Mesendoderm (in vitro differentiated cells): ENCODE measurements around the gene ZNF530.

ENCODE experiments used
- DNase-seq: peaks from one replicate; pipeline ENCODE4 v3.0.0; 2013
- H2AK5ac ChIP-seq: 2 replicates; pipeline ENCODE4 v1.6.1; 2013; ENCODE audit warnings: low read length, inconsistent platforms
- H2BK120ac ChIP-seq: 2 replicates; pipeline ENCODE4 v1.6.1; 2013; ENCODE audit warnings: low read depth, mild to moderate bottlenecking, low read length, moderate library complexity, mixed read lengths
- H2BK15ac ChIP-seq: replicated peaks from 2 replicates; pipeline ENCODE4 v1.6.1; 2013; ENCODE audit warnings: low read depth, mild to moderate bottlenecking, moderate library complexity
- H2BK5ac ChIP-seq: 2 replicates; pipeline ENCODE4 v1.6.1; 2013; ENCODE audit warnings: low read length, inconsistent platforms
- H3K18ac ChIP-seq: 2 replicates; pipeline ENCODE4 v1.6.1; 2013; ENCODE audit warnings: mild to moderate bottlenecking, low read length, mixed read lengths
- H3K23ac ChIP-seq: one replicate; pipeline ENCODE4 v1.6.1; 2013; ENCODE audit warnings: low read length
- H3K27ac ChIP-seq: 2 replicates; pipeline ENCODE4 v1.5.1; 2013; ENCODE audit warnings: low read depth, mild to moderate bottlenecking, inconsistent platforms, low read length, moderate library complexity
- H3K27me3 ChIP-seq: 2 replicates; pipeline ENCODE4 v1.6.1; 2013; ENCODE audit warnings: low read length, control low read depth, mild to moderate bottlenecking, inconsistent platforms; ENCODE audit not compliant: insufficient read depth, poor library complexity
- H3K36me3 ChIP-seq: 2 replicates; pipeline ENCODE4 v1.6.1; 2013; ENCODE audit warnings: low read length, inconsistent platforms; ENCODE audit not compliant: control insufficient read depth, insufficient read depth
- H3K4ac ChIP-seq: one replicate; pipeline ENCODE4 v1.6.1; 2013; ENCODE audit warnings: low read depth, mild to moderate bottlenecking, low read length, moderate library complexity
- H3K4me1 ChIP-seq: 2 replicates; pipeline ENCODE4 v1.6.1; 2013; ENCODE audit warnings: low read depth, low read length, inconsistent platforms; ENCODE audit not compliant: control insufficient read depth
- H3K4me2 ChIP-seq: 2 replicates; pipeline ENCODE4 v1.6.1; 2013; ENCODE audit warnings: low read length
- H3K4me3 ChIP-seq: 2 replicates; pipeline ENCODE4 v1.5.1; 2013; ENCODE audit warnings: mild to moderate bottlenecking, low read length
- H3K56ac ChIP-seq: one replicate; pipeline ENCODE4 v1.6.1; 2013; ENCODE audit warnings: low read length
- H3K79me1 ChIP-seq: 2 replicates; pipeline ENCODE4 v1.6.1; 2013; ENCODE audit warnings: low read length, inconsistent platforms
- H3K79me2 ChIP-seq: 2 replicates; pipeline ENCODE4 v1.6.1; 2013; ENCODE audit warnings: mild to moderate bottlenecking, low read length; ENCODE audit not compliant: control insufficient read depth, insufficient read depth
- H3K9ac ChIP-seq: 2 replicates; pipeline ENCODE4 v1.6.1; 2013; ENCODE audit warnings: low read length, inconsistent platforms
- H4K5ac ChIP-seq: one replicate; pipeline ENCODE4 v1.6.1; 2013; ENCODE audit warnings: low read length
- H4K8ac ChIP-seq: one replicate; pipeline ENCODE4 v1.6.1; 2013; ENCODE audit warnings: low read depth, mild to moderate bottlenecking, control low read depth, low read length, moderate library complexity
- WGBS: extraction: QIAGEN DNeasy Blood & Tissue Kit; methylation state at CpG from one replicate; pipeline ENCODE4 v1.1.7; 2013; ENCODE audit warnings: low lambda C conversion rate, missing lambda C conversion rate; ENCODE audit not compliant: insufficient coverage; ENCODE audit errors: extremely low coverage; 5-methylcytosine and 5-hydroxymethylcytosine counted together

Gene ZNF530

DNA sequence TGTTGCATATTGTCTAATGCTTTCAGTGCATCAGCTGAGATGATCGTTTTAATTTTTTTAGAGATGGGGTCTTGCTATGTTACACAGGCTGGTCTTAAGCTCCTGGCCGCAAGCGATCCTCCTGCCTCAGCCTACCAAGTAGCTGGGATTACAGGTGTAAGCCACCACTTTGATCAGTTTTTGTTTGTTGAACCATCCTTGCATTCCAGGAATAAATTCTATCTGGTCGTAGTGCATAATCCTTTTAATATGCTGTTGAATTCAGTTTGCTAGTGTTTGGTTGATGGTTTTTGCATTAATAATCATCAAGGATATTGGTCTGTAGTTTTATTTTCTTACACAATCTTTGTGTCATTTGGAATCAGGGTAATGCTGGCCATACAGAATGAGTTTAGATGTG lies 37.7 kb downstream of the ZNF530 start:
- Histone ChIP-seq H4K5ac (no peak overlapping the region), H3K27ac (no peak overlapping the region), H2AK5ac (no peak overlapping the region), H3K4me3 (no peak overlapping the region), H3K27me3 (no peaks in the 10 kb centered on the region), H3K9ac (no peak overlapping the region), H3K36me3 (peaks cover 12% of the 10 kb centered on the region), H3K79me2 (no peaks in the 10 kb centered on the region), H4K8ac (no peak overlapping the region), H2BK15ac (no peak overlapping the region), H3K23ac (no peak overlapping the region), H2BK120ac (no peak overlapping the region), H2BK5ac (no peak overlapping the region), H3K4me1 (no peaks in the 10 kb centered on the region), H3K18ac (no peak overlapping the region), H3K4ac (no peak overlapping the region), H3K79me1 (peaks cover 2% of the 10 kb centered on the region), H3K56ac (no peak overlapping the region), H3K4me2 (no peak overlapping the region)
- DNase-seq: no peak
- WGBS: no CpG with 5 or more reads among the region's 4 CpGs

DNA sequence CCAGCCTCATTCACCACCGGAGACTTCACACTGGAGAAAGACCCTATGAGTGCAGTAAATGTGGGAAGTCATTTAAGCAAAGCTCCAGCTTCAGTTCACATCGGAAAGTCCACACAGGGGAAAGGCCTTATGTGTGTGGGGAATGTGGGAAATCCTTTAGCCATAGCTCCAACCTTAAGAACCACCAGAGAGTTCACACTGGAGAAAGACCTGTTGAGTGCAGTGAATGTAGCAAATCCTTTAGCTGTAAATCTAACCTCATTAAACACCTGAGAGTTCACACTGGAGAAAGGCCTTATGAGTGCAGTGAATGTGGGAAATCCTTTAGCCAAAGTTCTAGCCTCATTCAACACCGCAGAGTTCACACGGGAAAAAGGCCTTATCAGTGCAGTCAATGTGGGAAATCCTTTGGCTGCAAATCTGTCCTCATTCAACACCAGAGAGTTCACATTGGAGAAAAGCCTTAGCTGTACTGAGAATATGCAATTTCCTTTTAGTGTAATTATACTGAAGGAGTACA lies 42.1 kb downstream of the ZNF530 start:
- Histone ChIP-seq H2AK5ac (no peak overlapping the region), H3K56ac (no peak overlapping the region), H4K5ac (no peak overlapping the region), H3K4me2 (no peak overlapping the region), H3K4ac (no peak overlapping the region), H2BK5ac (no peak overlapping the region), H2BK15ac (no peak overlapping the region), H3K23ac (no peak overlapping the region), H4K8ac (no peak overlapping the region), H3K79me1 (no peaks in the 10 kb centered on the region), H2BK120ac (no peak overlapping the region), H3K27ac (no peak overlapping the region), H3K27me3 (no peaks in the 10 kb centered on the region), H3K18ac (no peak overlapping the region), H3K36me3 (peaks cover 10% of the 10 kb centered on the region), H3K9ac (no peak overlapping the region), H3K4me3 (no peak overlapping the region), H3K79me2 (no peaks in the 10 kb centered on the region), H3K4me1 (no peaks in the 10 kb centered on the region)
- no CpG with 5 or more reads among the region's 4 CpGs for WGBS
- no peak for DNase-seq

DNA sequence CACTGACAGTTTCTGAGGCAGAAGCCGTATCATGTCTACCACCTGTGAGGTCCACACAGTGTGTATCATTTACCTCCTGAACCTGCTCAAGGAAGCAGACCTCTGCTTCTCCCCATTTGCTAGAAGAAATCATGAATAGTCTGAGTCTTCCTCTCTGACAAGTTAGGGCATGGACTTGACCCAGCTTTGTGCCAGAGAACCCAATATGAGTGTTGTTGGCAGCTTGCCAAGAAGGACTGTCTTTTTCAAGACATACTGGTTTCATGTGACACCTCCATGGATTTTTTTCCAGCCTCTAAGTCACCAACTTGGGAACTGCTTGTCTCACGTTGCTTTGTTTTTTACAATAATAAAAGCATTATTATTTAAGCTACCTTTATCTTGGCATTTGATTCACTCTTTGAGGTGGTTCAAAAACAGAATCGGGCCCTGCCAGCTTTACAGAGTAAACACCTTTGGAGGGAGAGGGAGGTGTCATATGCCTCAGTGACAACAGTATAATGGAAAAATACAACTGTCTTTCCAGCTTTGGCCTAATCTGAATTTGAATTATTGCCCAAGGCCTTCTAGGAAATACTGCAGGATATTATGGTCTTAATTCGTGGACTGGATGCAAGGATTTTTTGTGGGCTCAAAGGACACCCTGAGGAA lies 42.8 kb downstream of the ZNF530 start:
- Histone ChIP-seq H3K4me2 (no peak overlapping the region), H3K79me2 (no peaks in the 10 kb centered on the region), H4K8ac (no peak overlapping the region), H3K27me3 (no peaks in the 10 kb centered on the region), H3K36me3 (peaks cover 10% of the 10 kb centered on the region), H2AK5ac (no peak overlapping the region), H2BK120ac (no peak overlapping the region), H3K4me1 (no peaks in the 10 kb centered on the region), H3K9ac (no peak overlapping the region), H3K23ac (no peak overlapping the region), H3K79me1 (no peaks in the 10 kb centered on the region), H3K27ac (no peak overlapping the region), H3K56ac (no peak overlapping the region), H3K18ac (no peak overlapping the region), H2BK15ac (no peak overlapping the region), H3K4me3 (no peak overlapping the region), H2BK5ac (no peak overlapping the region), H4K5ac (no peak overlapping the region), H3K4ac (no peak overlapping the region)
- no peak for DNase-seq
- no CpG with 5 or more reads among the region's 4 CpGs for WGBS

DNA sequence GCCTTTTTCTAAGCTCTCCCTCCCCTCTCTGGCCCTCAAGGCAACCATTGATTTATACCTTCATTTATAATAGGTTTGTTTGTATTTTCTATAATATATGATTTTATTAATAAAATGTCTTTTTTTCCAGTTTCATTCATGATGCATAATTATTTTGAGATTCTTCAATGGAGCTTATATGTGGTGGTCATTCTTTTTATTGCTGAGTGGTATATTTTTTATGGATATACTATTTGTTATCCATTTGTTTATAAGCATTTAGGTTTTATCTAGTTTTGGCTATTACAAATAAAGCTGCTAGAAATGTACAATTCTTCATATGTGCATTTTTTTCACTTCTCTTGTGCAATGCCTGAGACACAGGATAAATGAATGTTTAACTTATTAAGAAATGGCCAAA lies 44.0 kb downstream of the ZNF530 start:
- H2BK120ac ChIP-seq: no peak overlapping the region
- no peak overlapping the region for H2AK5ac ChIP-seq
- H3K4me3 ChIP-seq: no peak overlapping the region
- no peak overlapping the region for H3K4ac ChIP-seq
- no peak overlapping the region for H4K8ac ChIP-seq
- no peak overlapping the region for H3K4me2 ChIP-seq
- no peak overlapping the region for H4K5ac ChIP-seq
- no peak overlapping the region for H3K23ac ChIP-seq
- no peak overlapping the region for H3K27ac ChIP-seq
- no peaks in the 10 kb centered on the region for H3K79me1 ChIP-seq
- H3K56ac ChIP-seq: no peak overlapping the region
- H3K36me3 ChIP-seq: peaks cover 10% of the 10 kb centered on the region
- no peak for DNase-seq
- no peak overlapping the region for H3K18ac ChIP-seq
- no peaks in the 10 kb centered on the region for H3K79me2 ChIP-seq
- H3K9ac ChIP-seq: no peak overlapping the region
- no peaks in the 10 kb centered on the region for H3K27me3 ChIP-seq
- no peak overlapping the region for H2BK15ac ChIP-seq
- no peaks in the 10 kb centered on the region for H3K4me1 ChIP-seq
- H2BK5ac ChIP-seq: no peak overlapping the region

DNA sequence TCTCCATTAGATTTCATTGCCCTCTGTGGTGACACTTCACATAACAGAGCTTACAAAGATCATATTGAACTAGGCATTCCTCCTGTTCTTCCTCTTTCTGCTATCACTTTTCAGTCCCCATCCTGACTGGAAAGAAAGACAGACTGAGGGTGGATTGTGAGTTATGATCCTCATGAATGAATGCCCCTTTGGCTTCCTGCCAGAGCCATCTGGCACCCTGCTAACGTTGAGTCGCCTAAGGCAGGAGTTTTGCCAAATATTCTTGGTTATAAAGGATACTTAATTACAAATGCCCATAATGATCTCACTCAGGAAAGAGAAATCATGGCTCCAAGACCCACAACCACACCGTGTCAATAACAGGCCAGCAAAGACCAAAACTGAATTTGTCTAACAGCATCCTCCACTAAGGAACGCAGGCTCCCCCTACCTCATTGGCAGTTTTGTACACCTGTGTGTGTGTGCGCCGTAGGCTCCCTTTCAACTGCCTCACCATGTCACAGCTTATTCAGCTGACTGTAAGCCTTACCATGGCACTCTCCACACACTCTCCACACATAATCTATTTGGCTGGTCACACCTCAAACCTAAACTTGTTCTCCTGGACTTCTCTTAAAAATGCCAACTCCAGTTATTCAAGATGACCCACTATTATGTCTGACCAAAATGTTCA lies 48.8 kb downstream of the ZNF530 start:
- H3K4me2 ChIP-seq: no peak overlapping the region
- no peak overlapping the region for H2BK120ac ChIP-seq
- H4K5ac ChIP-seq: no peak overlapping the region
- H2AK5ac ChIP-seq: no peak overlapping the region
- no peak overlapping the region for H3K27ac ChIP-seq
- no peak overlapping the region for H3K23ac ChIP-seq
- H2BK5ac ChIP-seq: no peak overlapping the region
- no peak overlapping the region for H4K8ac ChIP-seq
- H3K36me3 ChIP-seq: no peaks in the 10 kb centered on the region
- no peak overlapping the region for H3K4ac ChIP-seq
- no peaks in the 10 kb centered on the region for H3K4me1 ChIP-seq
- H3K56ac ChIP-seq: no peak overlapping the region
- H3K18ac ChIP-seq: no peak overlapping the region
- WGBS: no CpG with 5 or more reads among the region's 6 CpGs
- no peaks in the 10 kb centered on the region for H3K79me1 ChIP-seq
- no peak overlapping the region for H3K4me3 ChIP-seq
- H3K9ac ChIP-seq: no peak overlapping the region
- no peak for DNase-seq
- no peaks in the 10 kb centered on the region for H3K27me3 ChIP-seq
- no peaks in the 10 kb centered on the region for H3K79me2 ChIP-seq
- H2BK15ac ChIP-seq: no peak overlapping the region

DNA sequence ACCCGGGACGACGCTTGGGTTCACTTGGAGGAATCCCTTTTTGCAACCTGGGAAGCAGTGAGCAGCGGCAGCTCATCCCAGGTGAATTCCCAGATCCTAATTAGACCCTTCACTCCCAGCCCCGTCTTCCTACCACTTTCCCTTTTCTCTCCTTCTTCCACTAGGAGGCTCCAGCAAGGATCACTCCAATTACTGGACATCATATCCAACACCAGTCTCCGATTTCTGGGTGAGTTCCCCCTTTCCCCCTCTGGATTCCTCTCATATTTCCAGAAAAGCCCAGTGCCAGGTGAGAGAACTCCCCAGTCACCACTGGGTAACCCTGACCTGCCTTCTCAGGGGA lies 51.9 kb downstream of the ZNF530 start:
- peak overlapping the region; percentile 15 for H3K27ac ChIP-seq
- H3K79me2 ChIP-seq: no peaks in the 10 kb centered on the region
- no peak overlapping the region for H2BK120ac ChIP-seq
- no peak overlapping the region for H4K5ac ChIP-seq
- H3K4me3 ChIP-seq: no peak overlapping the region
- no peaks in the 10 kb centered on the region for H3K4me1 ChIP-seq
- H3K4ac ChIP-seq: no peak overlapping the region
- H3K27me3 ChIP-seq: no peaks in the 10 kb centered on the region
- H2AK5ac ChIP-seq: no peak overlapping the region
- H3K79me1 ChIP-seq: no peaks in the 10 kb centered on the region
- no peaks in the 10 kb centered on the region for H3K36me3 ChIP-seq
- H2BK5ac ChIP-seq: peak overlapping the region; percentile 7
- H3K56ac ChIP-seq: no peak overlapping the region
- H3K23ac ChIP-seq: no peak overlapping the region
- H4K8ac ChIP-seq: no peak overlapping the region
- H2BK15ac ChIP-seq: no peak overlapping the region
- no peak overlapping the region for H3K4me2 ChIP-seq
- no CpG with 5 or more reads among the region's 6 CpGs for WGBS
- DNase-seq: no peak
- no peak overlapping the region for H3K18ac ChIP-seq
- H3K9ac ChIP-seq: no peak overlapping the region
